GM19351 (cell line): ENCODE results near the gene ST7.
A peak's percentile ranks its signal among the peaks of the same experiment; 100 is the strongest.
"Not testable (repeated sequence)": the region's sequence is repeated elsewhere in the genome, so short reads cannot be mapped to it uniquely, and the experiment has no call there.

Experiments
- ATAC-seq: cut with Tn5 transposase; IDR thresholded peaks from one replicate; pipeline ENCODE4 v1.9.1; 2021; ENCODE audit warnings: mild to moderate bottlenecking, moderate library complexity; ENCODE audit not compliant: unreplicated experiment

Gene ST7

DNA sequence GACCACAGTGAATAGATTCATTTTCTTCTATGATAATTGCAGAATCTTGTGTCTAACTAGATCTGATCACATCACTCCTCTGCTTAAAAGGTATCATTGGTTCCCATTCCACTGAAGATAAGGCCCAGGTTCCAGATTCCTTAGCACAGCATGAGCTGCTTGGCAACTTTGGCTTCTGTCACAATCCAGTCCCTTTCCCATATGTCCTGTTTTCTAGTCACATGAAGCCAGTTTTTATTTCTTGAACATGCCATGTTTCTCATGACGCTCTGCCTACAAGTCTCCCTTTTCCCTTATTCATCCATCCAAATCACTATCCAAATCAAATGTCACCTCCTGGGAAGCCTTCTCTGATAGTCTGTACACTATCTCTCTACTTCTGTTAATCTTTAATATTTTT lies 167.0 kb downstream of the ST7 start:
- not testable (repeated sequence) for ATAC-seq

DNA sequence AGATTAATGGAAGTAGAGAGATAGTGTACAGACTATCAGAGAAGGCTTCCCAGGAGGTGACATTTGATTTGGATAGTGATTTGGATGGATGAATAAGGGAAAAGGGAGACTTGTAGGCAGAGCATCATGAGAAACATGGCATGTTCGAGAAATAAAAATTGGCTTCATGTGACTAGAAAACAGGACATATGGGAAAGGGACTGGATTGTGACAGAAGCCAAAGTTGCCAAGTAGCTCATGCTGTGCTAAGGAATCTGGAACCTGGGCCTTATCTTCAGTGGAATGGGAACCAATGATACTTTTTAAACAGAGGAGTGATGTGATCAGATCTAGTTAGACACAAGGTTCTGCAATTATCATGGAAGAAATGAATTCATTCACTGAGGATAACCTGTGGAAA lies 168.7 kb downstream of the ST7 start:
- not testable (repeated sequence) for ATAC-seq

DNA sequence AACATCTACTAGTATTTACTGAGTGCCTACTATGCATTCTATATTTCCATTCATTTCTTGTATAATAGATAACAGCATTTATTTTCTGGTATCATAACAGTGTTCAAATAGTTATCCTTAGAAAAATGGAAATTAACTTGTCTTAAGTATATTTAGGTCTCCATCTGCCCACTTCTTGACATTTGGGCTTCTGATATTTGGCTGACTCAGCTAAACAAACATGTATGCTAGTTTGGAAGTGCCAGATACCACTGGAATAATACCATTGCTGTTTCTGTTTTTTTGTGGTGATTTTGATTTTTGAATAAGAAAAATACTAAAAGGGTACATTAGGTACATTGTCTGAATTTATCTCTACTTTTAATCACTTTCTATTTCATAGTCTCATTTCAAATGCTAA lies 169.2 kb downstream of the ST7 start:
- ATAC-seq, result no peak

DNA sequence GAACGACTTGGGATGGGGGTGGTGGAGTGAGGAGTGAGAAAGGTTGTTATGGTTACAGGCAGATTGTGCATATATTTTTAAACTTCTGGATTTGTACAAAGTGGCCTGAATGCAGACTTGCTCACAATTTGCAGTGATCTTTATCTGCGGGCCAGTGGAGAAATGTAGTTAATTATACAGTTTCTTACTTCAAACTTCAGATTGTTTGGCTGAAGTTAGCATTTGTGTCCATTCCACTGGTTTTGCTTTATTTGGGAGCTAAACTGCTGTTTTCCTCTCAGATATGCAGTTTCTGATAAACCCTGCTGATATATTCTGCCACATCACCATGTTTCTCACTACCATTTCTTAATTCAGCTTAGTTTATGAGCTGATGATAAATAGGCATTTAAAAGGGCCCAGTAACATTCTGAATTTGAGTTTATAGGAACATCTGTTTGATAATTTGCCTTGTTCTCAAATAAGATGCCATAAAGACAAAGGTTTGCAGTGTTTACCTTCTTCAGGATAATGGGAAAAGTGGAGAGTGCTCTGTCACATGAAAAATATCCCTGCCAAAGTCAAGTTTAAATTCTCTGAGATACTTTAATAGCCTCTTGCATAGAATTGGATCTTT lies 170.1 kb downstream of the ST7 start:
- ATAC-seq, result no peak

- peak; percentile 92 for ATAC-seq
These were observed 171.4 kb downstream of the ST7 start for GRCh38 chr7:117124591-117125220.

DNA sequence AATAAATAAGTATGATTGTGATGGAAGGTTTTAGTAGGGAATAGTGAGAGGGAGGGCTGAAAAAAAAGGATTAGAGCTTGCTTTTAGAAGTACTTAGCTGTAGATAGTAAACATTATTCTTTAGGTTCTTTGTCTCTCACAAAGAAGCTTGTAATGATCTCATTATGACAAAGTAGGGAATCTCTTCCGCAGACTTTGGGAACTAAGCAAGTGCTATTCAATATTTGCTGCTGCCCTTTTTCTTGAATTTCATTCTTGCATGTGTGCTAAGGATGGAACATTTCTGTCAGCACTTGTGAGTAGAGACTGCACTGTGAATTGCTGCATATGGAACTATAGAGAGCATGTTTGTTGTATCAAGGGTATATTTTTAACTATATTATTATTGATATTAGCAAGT lies 173.4 kb downstream of the ST7 start:
- no peak for ATAC-seq

DNA sequence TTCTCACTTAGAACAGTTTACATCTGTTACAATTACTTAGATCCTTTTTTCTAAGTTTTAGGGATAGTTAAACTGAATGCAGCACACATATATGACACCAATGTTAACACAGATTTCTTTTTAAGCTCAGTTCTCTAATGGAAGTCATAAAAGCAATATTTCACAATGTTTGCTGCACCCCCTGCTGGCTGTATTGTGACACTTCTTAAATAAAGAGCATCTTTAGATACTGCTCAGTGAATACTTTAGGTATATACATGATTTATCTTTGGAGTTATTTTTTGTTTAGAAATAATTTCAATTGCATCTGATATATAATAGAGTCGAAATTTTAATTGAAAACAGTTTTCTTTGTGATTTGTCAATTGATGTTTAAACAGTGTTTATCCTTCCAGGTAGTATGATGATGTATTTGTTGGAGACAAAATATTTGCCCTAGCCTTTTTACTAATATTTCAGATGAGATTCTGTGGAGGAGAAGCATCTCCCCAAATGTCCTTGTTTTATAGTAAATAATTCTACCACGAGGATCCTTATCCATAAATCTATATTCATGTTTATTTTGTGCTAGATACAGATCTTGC lies 174.4 kb downstream of the ST7 start:
- ATAC-seq, result peak; percentile 63

- no peak for ATAC-seq
These were observed 176.2 kb downstream of the ST7 start for GRCh38 chr7:117129521-117129955.

DNA sequence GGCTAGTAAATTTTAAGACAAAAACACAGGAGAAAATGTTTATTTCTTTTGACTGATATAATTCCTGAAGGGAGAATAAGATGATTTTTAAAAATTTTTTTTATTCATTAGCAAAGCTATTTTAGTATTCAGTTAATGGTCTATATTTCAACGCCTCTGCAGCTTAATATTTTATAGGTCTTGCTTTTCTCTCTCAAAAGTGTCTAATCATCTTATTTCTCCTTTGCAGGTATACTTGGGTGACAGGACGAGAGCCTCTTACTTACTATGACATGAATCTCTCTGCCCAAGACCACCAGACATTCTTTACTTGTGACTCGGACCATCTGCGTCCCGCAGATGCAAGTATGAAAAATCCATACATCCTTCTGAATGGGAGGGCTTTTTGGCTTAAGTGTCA lies 177.0 kb downstream of the ST7 start:
- no peak for ATAC-seq

DNA sequence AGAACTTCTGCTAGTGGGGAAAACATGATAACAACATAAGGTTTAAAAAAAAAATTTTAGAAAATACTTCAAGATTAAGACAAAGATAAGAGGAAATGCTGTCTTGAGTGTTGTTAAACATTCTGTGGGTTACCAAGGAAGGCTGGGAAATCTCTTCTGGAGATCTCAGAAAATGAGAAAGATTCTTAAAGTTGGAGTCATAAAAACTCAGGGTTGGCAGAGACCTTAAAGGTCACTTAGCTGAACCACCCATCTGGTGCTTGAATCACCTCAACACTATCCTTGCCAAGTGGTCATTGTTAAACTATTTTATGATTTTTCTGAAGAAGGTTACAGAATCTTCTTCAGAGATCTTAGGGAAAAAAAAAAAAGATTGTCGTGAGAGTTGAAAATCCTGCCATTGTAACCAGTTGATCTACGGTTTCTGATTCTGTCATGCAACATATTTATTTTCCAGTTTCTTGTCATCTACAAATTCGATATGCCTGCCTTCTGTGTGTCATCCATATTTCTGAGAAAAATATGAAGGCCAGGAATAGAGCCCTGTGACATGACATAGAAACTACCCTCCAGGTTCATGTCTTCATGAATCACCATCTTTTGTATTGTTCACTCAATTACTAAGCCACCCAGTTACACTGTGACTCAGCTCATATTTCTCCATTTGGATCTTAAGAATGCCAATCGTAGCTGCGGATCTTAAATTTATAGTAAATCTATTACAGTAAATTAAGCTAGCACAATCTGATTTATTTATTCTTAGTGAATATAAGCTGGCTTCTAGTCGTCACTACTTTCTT lies 179.2 kb downstream of the ST7 start:
- ATAC-seq, result no peak

DNA sequence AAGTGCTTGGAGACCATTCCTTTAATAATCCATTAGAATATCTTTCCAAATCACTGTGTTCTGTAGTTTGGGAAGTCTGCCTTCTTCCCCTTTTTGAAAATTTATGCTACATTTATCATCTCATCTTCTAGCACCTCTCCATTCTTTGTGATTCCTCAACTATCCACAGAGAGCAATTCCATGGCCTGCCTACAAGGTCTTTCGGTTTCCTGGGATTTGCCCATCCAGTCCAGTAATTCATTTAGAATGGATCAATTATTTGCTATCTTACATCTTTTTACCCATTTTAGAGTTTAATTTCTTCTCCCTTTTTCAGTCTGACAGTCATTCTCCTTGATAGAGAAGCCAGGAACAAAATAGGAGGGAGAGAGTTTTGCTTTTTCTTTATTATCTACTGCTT lies 179.8 kb downstream of the ST7 start:
- ATAC-seq, result no peak

GRCh38 chr7:117134411-117134810 lies 181.1 kb downstream of the ST7 start:
- no peak for ATAC-seq

DNA sequence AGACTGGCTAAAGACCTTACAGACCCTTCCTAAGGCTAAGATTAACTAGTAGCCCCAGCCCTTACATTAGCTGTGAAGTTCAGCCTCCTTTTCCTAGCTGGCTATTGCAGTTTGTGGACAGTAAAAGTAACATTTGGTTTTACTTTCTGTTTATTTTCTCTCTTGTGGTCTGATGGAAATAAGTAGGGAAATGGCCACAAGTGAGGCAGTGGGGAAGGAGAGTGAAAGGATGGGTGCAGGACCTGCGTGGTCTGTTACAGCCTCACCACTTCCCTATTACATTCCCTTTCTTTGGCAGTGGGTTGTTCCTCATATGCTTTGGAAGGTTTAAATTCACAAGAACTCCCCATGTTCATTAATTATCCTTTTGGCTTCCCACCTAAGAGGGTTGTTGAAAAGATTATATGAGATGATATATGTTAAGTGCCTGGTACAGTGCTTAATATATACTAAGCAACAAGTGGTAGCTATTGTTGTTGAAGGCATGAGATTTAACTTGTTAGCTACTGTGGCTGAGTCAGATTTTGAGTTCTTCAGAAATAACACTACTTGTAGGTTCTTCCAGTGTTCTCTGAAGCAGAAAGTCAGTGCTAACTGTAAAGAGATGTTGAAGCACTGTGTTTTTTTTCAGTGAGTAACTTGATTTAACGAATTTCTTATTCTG lies 181.7 kb downstream of the ST7 start:
- peak; percentile 60 for ATAC-seq

DNA sequence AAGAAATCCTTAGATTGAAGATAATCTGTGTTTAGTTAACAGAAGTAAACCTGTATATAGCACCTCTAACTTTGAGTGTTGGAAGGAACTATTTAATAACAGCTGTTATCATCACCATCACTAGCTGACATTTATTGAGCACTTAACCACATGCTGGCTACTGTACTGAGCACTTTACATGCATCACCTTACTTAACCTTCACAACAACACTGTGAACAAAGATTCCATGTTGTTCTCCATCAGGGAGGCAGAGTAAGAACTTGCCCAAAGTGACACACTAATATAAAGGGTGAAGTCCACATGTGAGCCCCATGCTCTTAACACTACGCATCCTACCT lies 182.2 kb downstream of the ST7 start:
- no peak for ATAC-seq

- ATAC-seq, result no peak
These were observed 184.6 kb downstream of the ST7 start for GRCh38 chr7:117137868-117138267.

GRCh38 chr7:117138495-117138894 lies 185.2 kb downstream of the ST7 start:
- ATAC-seq, result no peak

GRCh38 chr7:117138981-117139380 lies 185.7 kb downstream of the ST7 start:
- no peak for ATAC-seq

DNA sequence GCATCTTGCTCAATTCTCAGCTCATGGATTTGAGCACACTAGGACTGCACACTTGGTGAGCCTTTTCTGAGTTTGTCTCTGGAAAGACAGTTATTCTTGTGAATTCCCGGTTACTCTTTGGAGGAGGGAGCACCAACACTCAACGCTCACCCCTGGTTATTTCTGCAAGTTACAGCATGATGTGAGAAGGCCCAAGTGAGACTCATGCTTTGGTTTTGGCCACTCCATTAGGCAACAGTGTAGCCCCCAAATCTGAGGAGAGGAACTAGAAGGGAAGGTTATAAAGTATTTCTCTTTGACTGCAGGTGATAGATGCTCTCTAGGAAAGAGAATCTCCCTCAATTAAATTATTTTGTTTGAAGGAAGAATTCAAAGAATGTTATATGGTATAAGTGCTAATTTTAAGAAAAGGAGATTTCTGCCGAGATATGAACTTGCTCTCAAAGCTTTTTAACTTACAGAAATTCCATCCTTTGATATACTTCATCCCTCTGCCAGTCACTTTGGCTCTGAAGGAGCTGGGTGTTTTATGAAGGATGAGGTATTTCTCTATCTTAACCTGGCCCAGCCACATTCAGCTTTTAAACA lies 186.2 kb downstream of the ST7 start:
- ATAC-seq, result no peak

- ATAC-seq, result no peak
These were observed 187.6 kb downstream of the ST7 start for GRCh38 chr7:117140921-117141320.

DNA sequence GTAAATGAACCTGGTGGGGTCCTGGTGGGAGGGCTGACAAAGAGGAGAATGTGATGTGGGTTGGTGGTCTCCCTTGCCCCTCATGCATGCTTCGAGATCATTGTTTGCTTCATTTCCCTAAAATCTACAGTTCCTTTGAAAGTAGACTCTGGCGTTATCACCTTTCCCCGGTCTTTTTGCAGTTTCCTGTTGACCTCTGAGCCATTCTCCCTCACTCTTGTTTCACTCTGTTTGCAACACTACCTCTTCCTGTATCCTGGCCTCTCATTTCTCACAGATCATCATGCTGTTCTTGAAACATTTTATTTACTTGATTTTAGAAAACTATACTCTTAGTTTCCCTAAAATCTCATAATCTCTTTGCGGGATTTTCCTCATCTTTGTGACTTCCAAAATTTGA lies 189.8 kb downstream of the ST7 start:
- ATAC-seq, result no peak

DNA sequence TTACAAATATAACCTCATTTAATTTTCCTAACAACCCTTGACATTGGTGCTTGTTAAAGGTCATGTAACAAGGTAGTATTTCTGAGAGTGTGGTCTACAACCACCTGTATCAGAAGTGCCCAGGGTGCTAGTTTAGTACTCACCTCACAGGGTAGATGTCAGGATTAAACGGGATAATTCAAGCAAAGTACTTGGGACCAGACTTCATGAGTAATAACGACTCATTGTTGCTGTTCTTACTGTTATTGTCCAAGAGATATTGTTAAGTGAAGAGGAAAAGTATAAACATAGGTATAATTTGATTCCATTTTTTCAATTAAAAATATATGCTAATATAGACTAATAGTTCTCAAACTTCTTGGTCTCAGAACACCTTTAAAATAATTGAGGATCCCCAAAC lies 190.3 kb downstream of the ST7 start:
- no peak for ATAC-seq
